ENCODE measurements around the gene CCDC97. TPM values are rescaled to one million over a fixed set of nuclear protein-coding genes. Genes with fewer than 3 reads are reported as not detected.
A peak's percentile ranks its signal among the peaks of the same experiment; 100 is the strongest.

CCDC97 gene
- total RNA-seq, 2 donors from 2014 or later = 8.1 to 16.2 TPM

GRCh38 chr19:41325640-41325946, 15.6 kb downstream of the CCDC97 start:
- no peak for DNase-seq (ENCODE audit: low spot score)
- Histone ChIP-seq H3K9me3 (no peaks in the 10 kb centered on the region), H3K27ac (peak overlapping the region; percentile 93 to 97), H3K4me1 (peaks cover 7 to 81% of the 10 kb centered on the region in 2 donors), H3K4me3 (peak overlapping the region; percentile 16 to 39), H3K36me3 (peaks cover 6% of the 10 kb centered on the region), H3K27me3 (no peaks in the 10 kb centered on the region)
- TF ChIP-seq CTCF (IDR thresholded peaks at IDR 0.05) = no peak

- DNase-seq (ENCODE audit: low spot score) = no peak
These were observed 16.2 kb downstream of the CCDC97 start for GRCh38 chr19:41325947-41326706.

GRCh38 chr19:41327076-41327575, 17.2 kb downstream of the CCDC97 start:
- Histone ChIP-seq H3K4me3 (peak overlapping the region; percentile 24 to 40), H3K27ac (peak overlapping the region; percentile 93 to 97), H3K36me3 (peaks cover 9% of the 10 kb centered on the region), H3K27me3 (no peaks in the 10 kb centered on the region), H3K4me1 (peaks cover 7 to 70% of the 10 kb centered on the region in 2 donors), H3K9me3 (no peaks in the 10 kb centered on the region)
- no peak for DNase-seq (ENCODE audit: low spot score)
- TF ChIP-seq CTCF (IDR thresholded peaks at IDR 0.05) = no peak

More at GRCh38 chr19:41325947-41326706, 16.2 kb downstream of the CCDC97 start:
- H3K9me3 ChIP-seq = no peaks in the 10 kb centered on the region
- peak overlapping the region; percentile 16 to 39 for H3K4me3 ChIP-seq
- no peaks in the 10 kb centered on the region for H3K27me3 ChIP-seq
- peaks cover 7 to 80% of the 10 kb centered on the region in 2 donors for H3K4me1 ChIP-seq
- TF ChIP-seq CTCF (IDR thresholded peaks at IDR 0.05) = no peak
- H3K36me3 ChIP-seq = peaks cover 3% of the 10 kb centered on the region
- H3K27ac ChIP-seq = peak overlapping the region; percentile 93 to 97

GRCh38 chr19:41327576-41328156, 17.7 kb downstream of the CCDC97 start:
- Histone ChIP-seq H3K9me3 (no peaks in the 10 kb centered on the region), H3K4me1 (peaks cover 7 to 64% of the 10 kb centered on the region in 2 donors), H3K27me3 (no peaks in the 10 kb centered on the region), H3K27ac (peak overlapping the region; percentile 93 to 97), H3K4me3 (peak overlapping the region; percentile 24 to 40), H3K36me3 (peaks cover 15% of the 10 kb centered on the region)
- DNase-seq (ENCODE audit: low spot score) = peak; percentile 78
- TF ChIP-seq CTCF (IDR thresholded peaks at IDR 0.05) = no peak

GRCh38 chr19:41328157-41328841, 18.3 kb downstream of the CCDC97 start:
- DNase-seq (ENCODE audit: low spot score) = no peak
- peak overlapping the region; percentile 93 to 97 for H3K27ac ChIP-seq

More at GRCh38 chr19:41328157-41328841, 18.3 kb downstream of the CCDC97 start:
- Histone ChIP-seq H3K9me3 (no peaks in the 10 kb centered on the region), H3K4me1 (peaks cover 7 to 58% of the 10 kb centered on the region in 2 donors), H3K36me3 (peaks cover 17% of the 10 kb centered on the region), H3K4me3 (peak overlapping the region in 1 of 2 donors; percentile 40), H3K27me3 (no peaks in the 10 kb centered on the region)
- TF ChIP-seq CTCF (IDR thresholded peaks at IDR 0.05) = no peak

All from right atrium auricular region (tissue), 2 donors.